ENCODE data around the gene ZBTB7C.

The ZBTB7C gene

GRCh38 chr18:48216639-48217257, 192.4 kb downstream of the ZBTB7C start:
- DNase-seq (ENCODE audit: low spot score): peak; percentile 32

GRCh38 chr18:48215876-48216638, 193.1 kb downstream of the ZBTB7C start:
- DNase-seq (ENCODE audit: low spot score): no peak

GRCh38 chr18:48213791-48214190, 195.4 kb downstream of the ZBTB7C start:
- no peak for DNase-seq (ENCODE audit: low spot score)

GRCh38 chr18:48208432-48209140, 200.6 kb downstream of the ZBTB7C start:
- no peak for DNase-seq (ENCODE audit: low spot score)

- no peak for DNase-seq (ENCODE audit: low spot score)
Observed at GRCh38 chr18:48207733-48208132, 201.4 kb downstream of the ZBTB7C start.

- DNase-seq (ENCODE audit: low spot score): no peak
Observed at GRCh38 chr18:48206887-48207286, 202.3 kb downstream of the ZBTB7C start.

GRCh38 chr18:48203961-48204666, 205.1 kb downstream of the ZBTB7C start:
- DNase-seq (ENCODE audit: low spot score): no peak

- DNase-seq (ENCODE audit: low spot score): no peak
Observed at GRCh38 chr18:48203288-48203945, 205.8 kb downstream of the ZBTB7C start.

GRCh38 chr18:48202350-48203260, 206.6 kb downstream of the ZBTB7C start:
- no peak for DNase-seq (ENCODE audit: low spot score)

- no peak for DNase-seq (ENCODE audit: low spot score)
Observed at GRCh38 chr18:48202006-48202348, 207.2 kb downstream of the ZBTB7C start.

- DNase-seq (ENCODE audit: low spot score): peak; percentile 29
Observed at GRCh38 chr18:48201337-48202005, 207.7 kb downstream of the ZBTB7C start.

- DNase-seq (ENCODE audit: low spot score): peak; percentile 1
Observed at GRCh38 chr18:48200631-48201336, 208.4 kb downstream of the ZBTB7C start.

- DNase-seq (ENCODE audit: low spot score): no peak
Observed at GRCh38 chr18:48199399-48199798, 209.8 kb downstream of the ZBTB7C start.

- no peak for DNase-seq (ENCODE audit: low spot score)
Observed at GRCh38 chr18:48197819-48198218, 211.4 kb downstream of the ZBTB7C start.

GRCh38 chr18:48195787-48196186, 213.4 kb downstream of the ZBTB7C start:
- DNase-seq (ENCODE audit: low spot score): no peak

- no peak for DNase-seq (ENCODE audit: low spot score)
Observed at GRCh38 chr18:48194591-48195181, 214.5 kb downstream of the ZBTB7C start.

- DNase-seq (ENCODE audit: low spot score): no peak
Observed at GRCh38 chr18:48193521-48194492, 215.4 kb downstream of the ZBTB7C start.

- DNase-seq (ENCODE audit: low spot score): no peak
Observed at GRCh38 chr18:48192542-48192941, 216.6 kb downstream of the ZBTB7C start.
